ENCODE results near the gene ZNF792.
"Not testable (repeated sequence)": the region's sequence is repeated elsewhere in the genome, so short reads cannot be mapped to it uniquely, and the experiment has no call there.

The ZNF792 gene

DNA sequence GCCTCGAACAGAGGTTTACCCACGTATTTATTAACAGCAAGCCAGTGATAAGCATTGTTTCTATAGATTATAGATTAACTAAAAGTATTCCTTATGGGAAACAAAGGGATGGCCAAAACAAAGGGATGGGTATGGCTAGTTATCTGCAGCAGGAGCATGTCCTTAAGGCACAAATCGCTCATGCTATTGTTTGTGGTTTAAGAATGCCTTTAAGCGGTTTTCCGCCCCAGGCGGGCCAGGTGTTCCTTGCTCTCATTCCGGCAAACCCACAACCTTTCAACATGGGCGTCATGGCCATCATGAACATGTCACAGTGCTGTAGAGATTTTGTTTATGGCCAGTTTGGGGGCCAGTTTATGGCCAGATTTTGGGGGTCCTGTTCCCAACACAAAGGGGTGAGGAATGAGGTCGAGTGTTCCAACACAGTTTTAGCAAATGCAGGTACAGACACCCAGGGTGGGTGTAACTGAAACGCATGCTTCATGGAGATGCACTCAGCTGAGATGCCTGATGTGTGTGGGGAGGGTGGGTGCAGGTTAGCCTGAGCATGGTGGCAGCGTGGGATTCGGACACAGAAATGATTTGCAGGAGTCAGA lies 6.3 kb upstream of the ZNF792 start:
- not testable (repeated sequence) for DNase-seq

DNA sequence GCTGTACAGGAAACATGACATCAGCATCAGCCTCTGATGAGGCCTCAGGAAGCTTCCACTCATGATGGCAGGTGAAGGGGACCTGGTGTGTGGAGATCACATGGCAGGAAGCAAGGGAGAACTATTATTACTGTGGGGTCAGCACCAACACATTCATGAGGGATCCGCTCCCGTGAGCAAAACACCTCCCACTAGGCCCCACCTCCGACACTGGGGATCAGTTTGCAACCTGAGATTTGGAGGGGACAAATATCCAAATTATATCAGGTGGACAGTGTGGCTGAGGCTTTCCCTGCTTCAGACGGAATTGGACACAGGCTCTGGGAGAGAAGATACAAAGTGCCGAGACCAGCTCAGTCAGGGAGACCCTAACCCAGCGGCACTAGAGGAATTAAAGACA lies 5.7 kb upstream of the ZNF792 start:
- no peak for DNase-seq

DNA sequence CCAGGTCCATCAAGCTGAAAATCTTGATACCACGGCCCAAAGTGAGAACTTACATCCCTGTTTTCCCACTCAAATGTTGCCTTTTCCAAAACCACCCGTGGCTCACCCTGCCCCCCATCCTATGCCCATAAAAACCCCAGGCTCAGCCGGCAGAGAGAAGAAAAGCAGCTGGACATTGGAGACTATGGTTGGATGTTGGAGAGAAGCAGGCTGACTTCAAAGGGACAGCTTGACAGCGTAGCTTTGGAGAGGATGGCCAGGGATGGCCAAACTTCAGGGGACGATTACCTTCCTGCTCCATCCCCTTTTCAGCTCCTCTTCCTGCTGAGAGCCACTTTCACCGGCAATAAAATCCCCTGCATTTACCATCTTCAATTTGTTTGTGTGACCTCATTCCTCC lies 3.5 kb upstream of the ZNF792 start:
- no peak for DNase-seq

DNA sequence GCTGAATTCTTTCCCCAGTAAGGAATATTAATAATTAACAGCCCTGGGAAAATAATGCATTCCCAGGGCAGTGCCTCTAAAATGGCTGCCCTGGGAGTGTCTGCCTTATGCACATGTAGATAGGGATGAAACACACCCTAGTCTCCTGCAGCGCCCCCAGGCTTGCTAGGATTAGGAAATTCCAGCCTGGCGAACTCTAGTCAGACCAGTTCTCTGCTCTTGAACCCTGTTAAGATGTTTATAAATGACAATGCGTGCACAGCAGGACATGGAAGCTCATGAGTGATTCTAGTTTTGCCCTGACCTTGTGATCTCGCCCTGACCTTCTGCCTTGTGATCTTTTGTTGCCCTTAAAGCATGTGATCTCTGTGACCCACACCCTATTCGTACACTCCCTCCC lies 1.5 kb upstream of the ZNF792 start:
- not testable (repeated sequence) for DNase-seq

DNA sequence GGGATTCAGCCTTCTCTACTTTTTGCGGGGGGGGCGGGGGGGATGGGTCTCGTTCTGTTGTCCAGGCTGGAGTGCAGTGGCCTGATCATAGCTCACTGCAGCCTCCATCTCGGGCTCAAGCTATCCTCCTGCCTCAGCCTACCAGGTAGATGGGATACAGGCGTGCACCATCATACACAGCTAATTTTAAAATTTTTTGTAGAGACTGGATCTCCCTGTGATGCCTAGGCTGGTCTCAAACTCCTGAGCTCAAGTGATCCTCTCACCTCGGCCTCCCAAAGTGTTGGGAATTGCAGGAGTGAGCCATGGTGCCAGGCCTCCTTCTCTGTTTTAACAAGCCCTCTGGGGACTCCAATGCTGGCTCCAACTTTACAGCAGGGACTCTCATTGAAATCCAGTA lies 569 bp upstream of the ZNF792 start:
- no peak for DNase-seq

DNA sequence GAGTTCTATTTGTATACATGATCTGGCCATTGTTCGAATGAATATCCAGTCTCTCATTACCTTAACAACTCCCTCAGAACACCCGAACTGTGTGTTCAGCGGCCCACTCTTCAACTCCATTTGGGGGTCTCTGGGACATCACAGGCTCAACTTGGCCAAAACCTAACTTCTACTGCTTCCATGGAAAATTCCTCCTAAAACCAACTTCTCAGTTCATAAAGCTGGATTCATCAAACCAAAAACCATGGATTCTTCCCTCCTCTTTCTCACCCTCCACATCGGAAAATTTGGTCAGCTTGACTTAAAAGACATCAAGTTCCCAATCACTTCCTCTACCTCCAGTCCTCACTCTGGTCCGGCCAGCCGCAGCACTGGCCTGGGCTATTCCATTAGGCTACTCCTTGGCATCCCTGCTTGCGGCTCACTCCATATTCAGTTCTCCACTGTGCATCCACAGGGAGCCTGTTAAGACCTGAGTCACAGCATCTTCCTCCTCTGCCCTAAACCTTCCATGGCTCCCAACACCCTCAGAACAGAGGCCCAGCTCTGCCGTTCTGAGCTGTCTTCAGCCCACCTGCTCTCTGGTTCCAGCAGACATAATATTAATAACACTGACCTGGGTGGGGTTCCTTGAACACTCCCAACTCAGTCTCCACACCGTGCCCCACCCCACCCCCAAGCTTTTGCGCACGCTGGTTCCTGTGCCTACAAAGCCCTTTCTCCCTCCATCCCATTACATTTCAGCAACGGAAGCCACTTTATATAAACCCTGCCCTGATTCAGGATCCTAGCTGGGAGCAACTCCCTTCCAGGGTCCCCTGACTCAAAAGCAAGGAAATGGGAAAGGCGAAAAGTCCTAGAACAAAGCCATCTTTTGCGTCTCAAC lies 1.1 kb downstream of the ZNF792 start:
- DNase-seq, result no peak

DNA sequence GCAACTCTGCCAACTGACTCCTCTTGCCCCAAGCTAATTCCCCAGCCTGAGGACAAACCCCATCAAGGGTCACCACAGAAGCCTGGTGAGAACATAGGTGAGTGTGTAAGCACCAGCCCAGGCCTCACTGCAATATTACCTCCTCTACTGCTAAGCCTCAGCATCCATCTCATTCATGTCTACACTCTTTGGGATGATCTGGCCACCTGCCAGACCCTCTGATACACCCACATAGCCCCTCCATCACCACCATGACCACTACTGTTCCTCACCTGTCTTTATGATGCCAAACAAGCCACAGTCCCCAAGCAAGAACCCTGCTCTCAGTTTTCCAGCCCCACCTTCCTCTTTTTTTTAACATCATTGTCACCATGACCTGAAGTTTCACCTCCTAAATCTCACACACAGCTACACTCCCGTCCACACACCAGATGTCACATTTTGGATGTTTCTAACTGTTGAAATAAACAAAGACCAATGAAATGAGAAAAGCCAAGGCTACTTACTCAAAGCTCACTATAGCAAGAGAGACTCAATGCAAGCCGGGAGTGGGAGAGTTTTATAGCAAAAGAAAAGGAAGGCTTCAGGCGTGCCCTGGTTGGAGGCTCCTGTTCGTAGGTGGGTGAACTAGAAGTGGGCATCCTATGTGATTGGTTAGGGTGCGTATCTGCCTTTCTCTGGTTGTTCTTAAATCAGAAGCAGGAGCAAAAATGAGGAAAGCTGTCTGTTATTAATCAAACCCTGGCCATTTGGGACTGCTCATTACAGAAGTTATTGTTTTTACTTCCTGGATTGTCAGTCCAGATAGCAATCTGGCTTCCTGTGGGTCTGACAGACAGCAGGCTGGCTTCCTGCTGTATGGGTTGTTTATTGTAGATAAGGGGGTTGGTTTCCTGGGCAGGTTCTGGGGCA lies 2.0 kb downstream of the ZNF792 start:
- DNase-seq, result no peak

DNA sequence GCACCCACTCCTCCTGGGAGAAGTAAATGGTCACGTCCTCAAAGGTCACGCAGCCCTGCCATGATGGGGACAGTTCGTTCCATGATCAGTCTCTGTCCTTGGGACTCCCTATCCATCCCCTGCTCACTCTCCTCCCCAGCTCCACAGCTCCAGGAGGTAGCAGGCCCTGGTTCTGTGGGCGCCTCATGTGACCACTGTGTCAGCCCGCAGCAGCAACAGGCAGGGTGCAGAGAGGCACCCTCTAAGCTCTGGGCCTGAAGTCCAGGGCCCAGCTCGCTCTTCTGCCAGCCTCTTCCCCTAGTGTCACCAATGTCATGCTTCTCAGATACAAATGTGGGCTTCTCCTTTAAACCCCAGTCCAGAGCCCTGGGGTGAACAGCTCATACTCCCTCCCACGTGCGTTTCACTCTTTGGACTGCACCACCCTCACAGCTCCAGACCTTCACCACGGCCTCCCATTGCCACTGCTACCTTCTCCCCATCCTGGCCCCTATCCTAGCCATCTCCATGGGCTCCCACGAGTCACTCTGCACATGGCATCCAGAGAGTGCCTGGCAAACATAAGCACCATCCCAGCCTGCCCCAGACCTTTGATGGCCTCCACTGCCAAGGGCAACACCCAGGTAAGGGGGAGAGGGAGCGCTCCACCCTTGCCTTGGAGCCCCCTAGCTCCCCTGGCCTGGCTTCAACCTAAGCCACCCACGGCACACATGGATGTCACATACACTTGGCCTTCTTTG lies 2.9 kb downstream of the ZNF792 start:
- no peak for DNase-seq

DNA sequence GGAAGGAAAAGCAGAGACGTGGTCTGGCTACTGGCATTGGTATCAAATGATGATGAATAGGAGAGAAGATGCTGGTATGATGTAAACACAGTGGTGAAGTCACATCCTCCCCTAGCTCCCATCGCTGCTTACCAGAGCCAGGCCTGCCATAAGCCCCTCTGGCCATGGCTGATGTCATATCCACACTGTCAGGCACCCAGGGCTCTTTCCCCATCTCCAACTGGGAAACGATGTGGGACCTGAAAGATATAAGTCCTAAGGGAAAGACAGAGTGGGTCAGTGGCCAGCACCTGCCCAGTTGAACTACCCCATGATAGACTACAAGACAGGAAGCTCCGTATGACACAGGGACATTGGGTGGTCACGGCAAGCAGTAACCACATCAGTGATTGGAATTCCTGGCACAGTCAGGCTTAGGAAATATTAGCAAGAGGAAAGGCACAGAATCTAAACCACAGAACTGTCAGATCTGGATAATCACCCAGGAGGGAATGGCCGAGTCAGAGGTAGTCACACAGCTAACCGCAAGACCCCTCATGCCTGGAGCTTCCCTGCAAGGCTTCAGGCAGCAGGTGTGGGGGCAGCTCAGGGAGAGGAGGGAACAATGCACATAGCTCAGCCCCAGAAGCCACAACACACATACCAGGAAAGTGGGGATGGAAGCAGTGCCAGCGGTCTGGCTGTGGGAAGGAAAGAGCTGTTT lies 3.8 kb downstream of the ZNF792 start:
- DNase-seq, result no peak

DNA sequence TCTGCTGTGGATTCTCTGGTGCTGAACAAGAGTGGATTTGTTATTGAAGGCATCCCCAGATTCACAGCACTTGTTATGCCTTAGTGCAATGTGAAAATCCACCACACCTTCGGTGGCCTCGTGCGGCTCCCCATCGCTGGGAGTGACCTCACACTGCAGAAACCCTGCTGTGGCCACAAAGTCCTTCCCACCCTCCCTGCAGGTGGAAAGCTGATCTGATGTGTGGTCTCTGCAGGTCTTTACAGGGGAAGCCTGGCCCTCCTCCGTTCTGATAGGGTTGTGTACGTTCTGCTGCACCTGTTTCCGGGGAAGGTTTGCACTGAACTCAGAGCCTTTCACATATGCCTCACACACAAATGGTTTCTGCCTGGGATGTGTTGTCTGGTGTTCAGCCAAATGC lies 5.0 kb downstream of the ZNF792 start:
- DNase-seq, result no peak

DNA sequence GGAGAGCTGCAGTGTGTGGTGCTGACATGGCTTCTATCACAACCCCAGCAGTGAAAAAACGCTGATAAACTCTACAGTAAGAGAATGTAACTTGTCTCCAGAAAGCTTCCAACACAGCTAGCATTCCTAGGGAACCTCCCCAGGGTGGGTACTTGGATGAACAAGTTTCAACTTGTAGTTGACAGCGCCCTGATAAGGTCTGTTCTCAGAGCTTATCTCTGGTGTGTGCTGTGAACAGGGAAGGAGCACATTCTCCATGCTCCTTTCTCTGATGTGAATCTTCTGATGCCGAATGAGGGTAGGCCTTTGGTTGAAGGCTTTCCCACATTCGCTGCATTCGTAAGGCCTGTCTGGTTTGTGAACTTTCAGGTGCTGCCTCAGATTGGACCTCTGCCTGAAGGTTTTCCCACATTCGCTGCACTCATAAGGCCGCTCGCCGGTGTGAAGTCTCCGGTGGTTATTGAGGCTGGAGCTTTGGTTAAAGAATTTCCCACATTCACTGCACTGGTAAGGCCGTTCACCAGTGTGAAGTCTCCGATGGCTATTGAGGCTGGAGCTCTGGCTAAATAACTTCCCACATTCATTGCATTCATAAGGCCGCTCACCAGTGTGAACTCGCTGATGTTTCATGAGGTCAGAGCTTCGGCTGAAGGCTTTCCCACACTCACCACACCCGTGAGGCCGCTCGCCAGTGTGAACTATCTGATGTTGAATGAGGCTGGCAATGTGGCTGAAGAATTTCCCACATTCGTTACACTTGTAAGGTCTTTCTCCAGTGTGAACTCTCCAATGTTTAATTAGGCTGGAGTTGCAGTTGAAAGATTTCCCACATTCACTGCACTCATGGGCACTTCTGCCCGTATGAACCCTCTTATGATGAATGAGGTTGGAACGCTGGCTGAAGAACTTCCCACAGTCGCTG lies 5.9 kb downstream of the ZNF792 start:
- no peak for DNase-seq

DNA sequence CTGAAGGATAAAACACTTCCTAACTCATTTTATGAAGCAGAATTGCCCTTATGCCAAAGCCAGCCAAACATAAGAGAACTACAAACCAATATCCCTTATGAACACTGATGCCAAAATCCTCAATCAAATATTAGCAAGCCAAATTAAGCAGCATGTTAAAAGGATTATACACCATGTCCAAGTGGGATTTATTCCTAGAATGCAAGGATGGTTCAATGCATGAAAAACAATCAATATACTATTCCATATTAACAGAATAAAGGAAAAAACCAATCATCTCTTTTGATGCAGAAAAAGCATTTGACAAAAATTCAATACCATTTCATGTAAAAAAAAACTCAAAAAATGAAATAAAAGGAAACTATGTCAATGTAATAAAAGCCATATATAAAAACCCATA lies 10.9 kb downstream of the ZNF792 start:
- no peak for DNase-seq

DNA sequence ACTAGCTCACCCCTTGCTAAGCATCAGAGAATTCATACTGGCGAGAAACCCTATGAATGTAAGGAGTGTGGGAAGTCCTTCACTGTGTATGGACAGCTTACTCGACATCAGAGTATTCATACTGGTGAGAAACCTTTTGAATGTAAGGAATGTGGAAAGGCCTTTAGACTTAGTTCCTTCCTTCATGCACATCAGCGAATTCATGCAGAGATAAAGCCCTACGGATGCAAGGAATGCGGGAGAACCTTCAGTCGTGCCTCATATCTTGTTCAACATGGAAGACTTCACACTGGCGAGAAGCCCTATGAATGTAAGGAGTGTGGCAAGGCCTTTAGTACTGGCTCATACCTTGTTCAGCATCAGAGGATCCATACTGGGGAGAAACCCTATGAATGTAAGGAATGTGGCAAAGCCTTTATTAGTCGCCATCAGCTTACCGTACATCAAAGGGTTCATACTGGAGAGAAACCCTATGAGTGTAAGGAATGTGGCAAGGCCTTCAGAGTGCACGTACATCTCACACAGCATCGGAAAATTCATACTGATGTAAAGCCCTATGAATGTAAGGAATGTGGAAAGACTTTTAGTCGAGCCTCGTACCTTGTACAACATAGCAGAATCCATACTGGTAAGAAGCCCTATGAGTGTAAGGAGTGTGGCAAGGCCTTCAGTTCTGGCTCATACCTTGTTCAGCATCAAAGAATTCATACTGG lies 20.0 kb downstream of the ZNF792 start:
- no peak for DNase-seq

DNA sequence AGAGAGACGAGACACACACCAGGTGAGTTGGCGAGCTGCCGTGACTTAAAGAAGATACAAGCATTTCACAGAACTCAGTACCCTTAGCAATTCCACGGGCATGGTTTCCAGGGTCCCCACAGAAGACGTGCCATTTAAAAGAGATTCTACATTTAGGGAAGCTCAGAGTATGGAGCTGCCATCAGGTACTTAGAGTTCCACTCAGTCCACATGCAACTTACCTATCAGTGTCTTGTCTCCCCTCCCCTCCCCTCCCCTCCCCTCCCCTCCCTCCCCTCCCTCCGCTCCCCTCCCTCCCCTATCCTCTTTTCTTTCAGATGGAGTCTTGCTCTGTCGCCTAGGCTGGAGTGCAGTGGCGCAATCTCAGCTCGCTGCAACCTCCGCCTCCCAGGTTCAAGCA lies 25.1 kb downstream of the ZNF792 start:
- no peak for DNase-seq

DNA sequence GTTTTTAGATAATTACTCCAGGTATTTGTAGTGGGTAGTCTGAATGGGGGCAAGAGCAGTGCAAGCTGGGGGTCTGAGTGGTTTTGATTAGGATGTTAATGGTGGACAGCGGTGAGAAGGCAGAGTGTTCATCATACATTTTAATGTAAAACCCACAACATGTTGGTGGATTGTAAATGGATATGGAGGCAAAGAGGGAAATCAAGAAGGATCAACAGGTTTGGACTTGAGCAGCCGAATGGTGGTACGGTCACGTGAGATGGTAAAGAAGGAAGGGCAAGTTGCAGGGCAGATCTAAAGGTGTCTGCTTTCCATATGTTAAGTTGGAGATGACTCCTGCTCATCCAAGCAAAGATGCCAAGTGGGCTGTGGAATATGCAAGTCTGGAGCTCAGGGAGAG lies 27.8 kb downstream of the ZNF792 start:
- no peak for DNase-seq

DNA sequence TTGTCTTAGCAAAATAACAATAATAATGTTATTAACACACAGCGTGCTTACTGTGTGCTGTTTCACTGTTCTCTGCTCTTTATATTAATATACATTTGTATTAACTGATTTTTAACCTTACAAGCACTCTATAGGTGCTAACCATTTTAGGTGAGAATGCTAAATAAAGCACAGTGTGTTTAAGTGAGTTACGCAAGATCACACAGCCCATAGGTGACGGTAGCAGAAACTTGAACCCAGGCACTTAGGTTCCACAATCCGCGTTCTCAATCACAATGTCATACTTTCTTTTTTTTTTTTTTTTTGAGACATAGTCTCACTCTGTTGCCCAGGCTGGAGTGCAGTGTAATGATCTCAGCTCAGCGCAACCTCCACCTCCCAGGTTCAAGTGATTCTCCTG lies 31.5 kb downstream of the ZNF792 start:
- no peak for DNase-seq

DNA sequence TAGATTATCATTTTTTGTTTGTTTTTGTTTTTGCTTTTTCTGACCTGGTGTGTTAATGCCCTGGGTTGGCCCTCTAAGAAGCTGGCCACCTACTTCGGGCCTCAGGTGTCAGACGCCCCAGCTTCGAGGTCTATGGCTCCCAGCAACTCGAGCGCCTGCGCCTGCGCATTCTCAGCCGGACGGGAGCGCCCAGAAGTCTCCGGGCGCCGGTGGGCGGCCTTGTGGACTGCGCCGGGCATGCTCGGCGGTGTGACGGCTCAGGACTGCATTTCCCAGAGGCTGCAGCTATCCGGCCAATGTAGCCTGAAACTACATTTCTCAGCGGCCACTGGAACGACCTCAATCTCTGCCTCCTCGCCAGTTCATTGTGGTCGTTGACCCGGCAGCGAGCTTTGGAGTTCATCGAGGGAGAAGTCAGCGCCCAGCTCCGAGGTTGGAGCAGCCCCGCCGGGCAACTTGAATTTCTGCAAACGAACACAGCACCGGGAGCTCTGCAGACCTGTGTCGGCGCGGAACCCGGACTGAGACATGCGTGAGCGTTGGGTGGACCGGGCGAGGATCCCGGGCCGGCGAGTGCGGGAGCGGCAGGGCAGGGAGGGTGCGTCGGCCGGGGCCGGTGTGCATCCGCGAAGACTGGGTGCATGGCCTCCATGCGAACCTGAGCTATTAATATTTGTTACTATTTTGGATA lies 37.2 kb downstream of the ZNF792 start, which contains the start of gene ZNF30:
Gene ZNF30 (plus strand): TSS at position 219 of the 691 bp plus-strand sequence. CDS start 3,045 bp downstream, outside the sequence.
- peak; percentile 81 for DNase-seq

DNA sequence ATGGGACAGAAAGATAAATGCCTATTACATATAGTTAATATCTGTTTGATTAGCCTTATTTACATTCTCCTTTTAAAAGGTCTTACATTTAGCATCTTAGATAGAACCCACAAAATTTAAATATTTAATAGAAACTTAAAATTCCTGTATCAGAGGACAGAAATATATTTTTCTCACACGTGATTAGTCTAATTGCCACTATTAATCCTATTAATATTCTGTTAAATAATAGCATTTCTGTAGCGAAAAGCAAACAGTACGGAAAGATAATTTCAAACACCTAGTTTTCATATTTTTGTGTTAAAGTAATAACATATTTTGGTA lies 37.7 kb downstream of the ZNF792 start:
- DNase-seq, result no peak

DNA sequence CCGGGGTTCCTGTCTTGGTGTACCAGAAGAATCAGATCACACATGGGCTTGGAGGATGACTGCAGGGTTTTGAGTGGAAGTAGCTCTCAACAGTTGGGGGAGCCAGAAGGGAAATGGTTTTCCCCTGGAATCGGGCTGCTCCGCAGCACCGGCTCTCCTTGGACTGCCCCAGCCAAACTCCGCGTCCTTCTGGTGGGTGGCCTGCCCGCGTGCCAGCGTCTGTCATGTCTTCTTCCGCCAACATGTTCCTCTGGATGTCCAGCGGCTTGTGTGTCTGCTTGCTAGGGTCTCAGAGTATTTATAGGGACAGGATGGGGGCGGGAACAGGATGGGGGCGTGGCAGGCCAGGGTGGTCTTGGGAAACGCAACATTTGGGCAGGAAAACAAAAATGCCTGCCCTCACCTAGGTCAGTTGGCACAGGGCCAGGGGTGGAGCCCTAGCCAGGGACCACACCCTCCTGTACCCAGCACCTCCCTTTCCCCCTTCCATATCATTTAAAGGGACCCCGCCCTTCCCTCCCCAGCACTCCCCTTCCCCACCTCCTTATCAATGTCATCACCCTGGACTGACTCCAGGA lies 38.7 kb downstream of the ZNF792 start:
- no peak for DNase-seq
